Ascending aorta (tissue), 2 donors: Measurements from ENCODE around the gene LYRM2. TPM values are rescaled to one million over a fixed set of nuclear protein-coding genes. Genes with fewer than 3 reads are reported as not detected.

Experiments used
- DNase-seq, 2 donors: peaks; one replicate each; pipeline ENCODE4 v3.0.0-alpha.2; 2019; ENCODE audit warnings: low spot score in 2 of 2
- H3K27ac ChIP-seq, 2 donors: fragments of 200-600 bp; sonication (generic); one replicate each; pipeline ENCODE4 v1.5.1; 2016 to 2017; ENCODE audit warnings: mild to moderate bottlenecking in 1 of 2
- H3K27me3 ChIP-seq: fragments of 200-600 bp; sonication (generic); one replicate; pipeline ENCODE4 v1.5.1; 2017
- H3K36me3 ChIP-seq, 2 donors: fragments of 200-600 bp; sonication (generic); one replicate each; pipeline ENCODE4 v1.5.1; 2016
- H3K4me1 ChIP-seq, 2 donors: fragments of 200-600 bp; sonication (generic); one replicate each; pipeline ENCODE4 v1.5.1; 2016 to 2017; ENCODE audit warnings: mild to moderate bottlenecking in 1 of 2
- H3K4me3 ChIP-seq, 2 donors: fragments of 200-600 bp; sonication (generic); one replicate each; pipeline ENCODE4 v1.5.1; 2016 to 2017; ENCODE audit warnings: mild to moderate bottlenecking in 1 of 2
- H3K9me3 ChIP-seq, 2 donors: fragments of 200-600 bp; sonication (generic); one replicate each; pipeline ENCODE4 v1.5.1; 2016
- intact Hi-C: fragments of 100-400 bp; cut with DNase I; formaldehyde crosslinking; loops from one replicate; pipeline ENCODE4 v1.15.1; 2023
- total RNA-seq: library from RNA; depleted of rRNA; stranded (reverse); fragments of >200 nt; gene quantifications from one replicate; pipeline ENCODE4 v1.1.0, GENCODE V29; 2016
- TF ChIP-seq, protein P1 (sequence below), 3 experiments: fragments of 200-600 bp in 2 of 3; fragments of 450-650 bp in 1 of 3; sonication (generic) in 2 of 3; IDR thresholded peaks; one replicate each; pipeline ENCODE4 v1.5.1; 2016 to 2019; ENCODE audit warnings: antibody characterized with exemption in 3 of 3, mild to moderate bottlenecking in 1 of 3, moderate library complexity in 1 of 3

The LYRM2 gene, protein sequence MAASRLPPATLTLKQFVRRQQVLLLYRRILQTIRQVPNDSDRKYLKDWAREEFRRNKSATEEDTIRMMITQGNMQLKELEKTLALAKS
- total RNA-seq, result 5.6 TPM

DNA sequence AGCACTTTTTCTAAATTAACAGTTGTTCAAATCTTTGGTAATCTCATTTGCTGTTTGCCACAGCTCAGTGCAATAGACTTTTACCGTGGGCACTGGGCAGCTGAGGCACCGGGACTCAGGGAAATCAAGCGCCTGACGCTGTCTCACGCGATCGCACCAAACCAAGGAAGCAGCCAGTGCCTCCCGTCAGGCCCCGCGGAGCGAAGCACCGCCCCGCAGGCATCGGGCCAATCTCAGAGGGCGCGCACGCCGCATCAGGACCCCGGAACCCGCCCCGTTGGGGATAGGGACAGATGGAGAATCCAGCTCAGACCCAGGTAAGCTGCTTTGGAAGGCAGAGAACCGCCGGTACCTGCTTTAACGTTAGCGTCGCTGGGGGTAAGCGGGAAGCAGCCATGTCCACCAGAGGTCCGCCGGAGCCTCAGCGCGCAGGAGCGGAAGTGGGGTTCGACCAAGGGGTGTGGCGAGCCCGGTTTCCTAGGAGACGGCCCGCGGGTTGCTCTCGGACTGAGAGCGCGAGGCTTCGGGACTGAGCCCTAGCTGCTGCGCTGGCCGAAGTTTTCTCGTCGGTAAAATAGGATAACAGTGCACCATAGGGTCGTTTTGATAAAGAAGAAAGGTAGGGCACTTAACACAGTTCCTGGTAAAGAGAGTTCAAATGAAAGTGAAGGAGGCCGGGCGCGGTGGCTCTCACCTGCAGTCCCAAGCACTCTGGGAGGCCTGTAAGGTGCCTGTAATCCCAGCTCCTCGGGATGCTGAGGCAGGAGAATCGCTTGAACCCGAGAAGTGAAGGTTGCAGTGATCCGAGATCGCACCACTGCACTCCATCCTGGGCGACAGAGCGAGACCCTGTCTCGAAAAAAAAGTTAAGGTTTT, at the start of gene LYRM2:
Gene LYRM2 (minus strand): TSS at position 428 of the 876 bp plus-strand sequence. CDS start 31 bp downstream, at position 397.
- peak; percentile 76 to 96 for DNase-seq
- Histone ChIP-seq H3K9me3 (no peaks in the 10 kb centered on the region), H3K4me1 (peaks cover 6 to 9% of the 10 kb centered on the region in 2 donors), H3K27me3 (no peaks in the 10 kb centered on the region), H3K4me3 (peak within 1 kb of the TSS; percentile 56 to 72), H3K27ac (peak within 1 kb of the TSS; percentile 84 to 89), H3K36me3 (peaks cover 13 to 15% of the 10 kb centered on the region in 2 donors)
- TF ChIP-seq, protein P1, sequence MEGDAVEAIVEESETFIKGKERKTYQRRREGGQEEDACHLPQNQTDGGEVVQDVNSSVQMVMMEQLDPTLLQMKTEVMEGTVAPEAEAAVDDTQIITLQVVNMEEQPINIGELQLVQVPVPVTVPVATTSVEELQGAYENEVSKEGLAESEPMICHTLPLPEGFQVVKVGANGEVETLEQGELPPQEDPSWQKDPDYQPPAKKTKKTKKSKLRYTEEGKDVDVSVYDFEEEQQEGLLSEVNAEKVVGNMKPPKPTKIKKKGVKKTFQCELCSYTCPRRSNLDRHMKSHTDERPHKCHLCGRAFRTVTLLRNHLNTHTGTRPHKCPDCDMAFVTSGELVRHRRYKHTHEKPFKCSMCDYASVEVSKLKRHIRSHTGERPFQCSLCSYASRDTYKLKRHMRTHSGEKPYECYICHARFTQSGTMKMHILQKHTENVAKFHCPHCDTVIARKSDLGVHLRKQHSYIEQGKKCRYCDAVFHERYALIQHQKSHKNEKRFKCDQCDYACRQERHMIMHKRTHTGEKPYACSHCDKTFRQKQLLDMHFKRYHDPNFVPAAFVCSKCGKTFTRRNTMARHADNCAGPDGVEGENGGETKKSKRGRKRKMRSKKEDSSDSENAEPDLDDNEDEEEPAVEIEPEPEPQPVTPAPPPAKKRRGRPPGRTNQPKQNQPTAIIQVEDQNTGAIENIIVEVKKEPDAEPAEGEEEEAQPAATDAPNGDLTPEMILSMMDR (IDR thresholded peaks at IDR 0.05), result peak in 1 of 3 experiments; percentile 10
- intact Hi-C loops, result loop anchor here (1.0 to 5.0 kb wide), 4 partner anchors 190 to 675 kb away; partner anchors contain the start of genes ANKRD6, CASP8AP2 and RNGTT

DNA sequence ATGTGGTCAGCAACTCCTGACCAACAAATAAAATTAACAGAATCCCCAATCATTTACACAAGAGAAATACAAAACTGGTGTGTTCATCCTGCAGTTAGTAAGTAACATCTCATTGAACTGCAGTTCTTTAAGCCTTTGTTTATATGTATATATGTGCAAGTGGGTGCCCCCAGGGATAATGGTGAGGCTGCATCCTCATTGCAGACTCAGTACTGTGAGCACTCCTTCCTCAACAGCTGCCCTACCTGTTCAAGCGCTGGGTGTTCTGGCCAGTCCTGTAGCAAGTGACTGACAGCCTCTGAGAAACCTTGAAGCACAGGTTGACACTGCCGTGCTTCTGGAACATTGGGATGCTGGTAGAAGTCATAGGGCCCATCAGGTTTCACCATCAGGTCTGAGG, 49.8 kb upstream of the LYRM2 start:
- intact Hi-C loops, result no loop called here
- TF ChIP-seq, protein P1 (IDR thresholded peaks at IDR 0.05), result no peak
- Histone ChIP-seq H3K36me3 (peaks cover 64 to 90% of the 10 kb centered on the region in 2 donors), H3K4me1 (no peaks in the 10 kb centered on the region), H3K4me3 (no peak overlapping the region), H3K27ac (no peak overlapping the region), H3K27me3 (no peaks in the 10 kb centered on the region), H3K9me3 (no peaks in the 10 kb centered on the region)
- DNase-seq, result no peak

DNA sequence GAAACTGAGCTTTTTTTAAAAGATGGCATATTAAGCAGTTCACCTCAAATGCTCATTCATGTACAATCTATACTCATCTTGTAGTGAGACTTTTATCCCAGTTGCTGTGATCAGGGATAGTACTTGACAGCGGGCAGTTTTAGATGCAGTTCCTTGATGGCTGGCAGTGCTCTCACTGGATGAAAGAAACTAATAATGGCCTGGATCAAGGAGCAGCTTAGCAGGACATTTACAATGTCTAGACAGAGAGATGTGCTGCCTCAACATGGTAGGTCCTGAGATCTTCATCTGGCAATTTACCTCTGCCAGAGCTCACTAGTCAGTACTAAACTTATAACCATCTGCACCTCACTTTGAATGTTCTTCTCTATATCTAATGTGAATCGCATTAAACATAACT, 46.8 kb upstream of the LYRM2 start:
- H3K27ac ChIP-seq, result no peak overlapping the region
- no peak for DNase-seq
- H3K9me3 ChIP-seq, result no peaks in the 10 kb centered on the region
- intact Hi-C loops, result no loop called here
- H3K4me1 ChIP-seq, result no peaks in the 10 kb centered on the region
- H3K27me3 ChIP-seq, result no peaks in the 10 kb centered on the region
- peaks cover 59 to 93% of the 10 kb centered on the region in 2 donors for H3K36me3 ChIP-seq
- H3K4me3 ChIP-seq, result no peak overlapping the region
- TF ChIP-seq, protein P1 (IDR thresholded peaks at IDR 0.05), result no peak

DNA sequence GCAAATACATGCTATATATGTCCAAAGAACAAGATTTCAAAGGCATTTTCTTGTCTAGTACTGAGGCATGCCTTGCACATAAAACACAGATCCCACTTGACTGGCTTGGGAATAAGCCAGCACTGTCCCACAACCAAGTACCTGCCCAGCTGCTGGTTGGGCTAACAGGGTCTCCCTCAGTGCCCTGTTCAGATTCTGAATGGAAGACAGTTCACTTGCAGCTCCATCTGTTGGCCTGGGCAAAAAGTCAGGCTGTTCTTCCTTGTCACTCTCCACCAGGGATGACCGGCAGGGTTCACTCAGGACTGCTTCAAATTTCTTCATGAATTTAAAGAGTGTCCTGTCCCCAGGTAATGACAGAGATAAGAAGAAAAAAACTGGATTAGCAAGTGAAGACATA, 44.4 kb upstream of the LYRM2 start:
- Histone ChIP-seq H3K4me1 (no peaks in the 10 kb centered on the region), H3K27ac (no peak overlapping the region), H3K9me3 (no peaks in the 10 kb centered on the region), H3K27me3 (no peaks in the 10 kb centered on the region), H3K36me3 (peaks cover 67 to 95% of the 10 kb centered on the region in 2 donors), H3K4me3 (no peak overlapping the region)
- TF ChIP-seq, protein P1 (IDR thresholded peaks at IDR 0.05), result no peak
- no peak for DNase-seq
- intact Hi-C loops, result no loop called here

DNA sequence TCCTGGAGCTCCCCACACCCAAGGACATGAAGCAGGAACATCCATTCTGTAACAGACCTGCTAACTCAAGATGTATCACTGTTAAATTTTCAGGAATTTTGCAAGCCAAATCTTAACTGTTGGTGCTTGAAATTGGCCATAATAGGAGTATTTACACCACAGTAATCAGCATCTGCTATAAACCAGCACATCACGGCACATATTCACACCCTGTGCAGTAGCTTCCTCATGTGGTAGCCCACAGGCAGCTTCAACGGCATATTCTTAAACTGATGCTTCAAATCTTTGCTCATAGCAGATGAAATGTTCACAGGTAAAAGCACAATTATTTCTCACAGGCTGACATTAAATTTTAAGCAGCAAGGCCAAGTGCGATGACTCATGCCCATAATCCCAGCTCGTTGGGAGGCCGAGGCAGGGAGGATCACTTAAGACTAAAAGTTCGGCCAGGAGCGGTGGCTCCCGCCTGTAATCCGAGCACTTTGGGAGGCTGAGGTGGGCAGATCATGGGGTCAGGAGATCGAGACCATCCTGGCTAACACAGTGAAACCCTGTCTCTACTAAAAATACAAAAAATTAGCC, 43.5 kb upstream of the LYRM2 start:
- intact Hi-C loops, result no loop called here
- TF ChIP-seq, protein P1 (IDR thresholded peaks at IDR 0.05), result no peak
- Histone ChIP-seq H3K27ac (no peak overlapping the region), H3K36me3 (peaks cover 66 to 95% of the 10 kb centered on the region in 2 donors), H3K27me3 (no peaks in the 10 kb centered on the region), H3K4me3 (no peak overlapping the region), H3K9me3 (no peaks in the 10 kb centered on the region), H3K4me1 (no peaks in the 10 kb centered on the region)
- DNase-seq, result no peak
